K562 (cell line): Measurements from ENCODE around the gene PDE2A.

ENCODE experiments used
- BCOR ChIP-seq: fragments of 450-650 bp; IDR thresholded peaks from 2 replicates; pipeline ENCODE4 v1.6.1; 2016
- CREB3L1 ChIP-seq: fragments of 450-650 bp; IDR thresholded peaks from 2 replicates; pipeline ENCODE4 v1.6.1; 2014; ENCODE audit warnings: low read depth, mild to moderate bottlenecking, moderate library complexity, borderline replicate concordance
- CTCF ChIP-seq, 3 experiments: IDR thresholded peaks in 2 of 3; conservative IDR thresholded peaks in 1 of 3; 2 replicates each; pipeline ENCODE4 v1.5.1; 2011 to 2012; ENCODE audit warnings: low read length in 3 of 3, mild to moderate bottlenecking in 3 of 3, control low read depth in 2 of 3, improper control_type of control experiment in 1 of 3, inconsistent platforms in 1 of 3, low read depth in 1 of 3, mixed read lengths in 1 of 3, moderate library complexity in 1 of 3; ENCODE audit not compliant: insufficient read depth in 2 of 3
- ETV5 ChIP-seq: sonication (generic); formaldehyde crosslinking; IDR thresholded peaks from 2 replicates; pipeline ENCODE4 v1.4.0; 2020; ENCODE audit warnings: low read depth, mild to moderate bottlenecking, missing genetic modification reagents
- HDAC6 ChIP-seq: IDR thresholded peaks from 2 replicates; pipeline ENCODE4 v1.6.1; 2012; ENCODE audit warnings: low read depth, mild to moderate bottlenecking, control low read depth, inconsistent platforms, low read length, moderate library complexity
- MAFK ChIP-seq: IDR thresholded peaks from 2 replicates; pipeline ENCODE4 v1.6.1; 2011; ENCODE audit warnings: low read length, improper control_type of control experiment
- RBBP5 ChIP-seq: fragments of 200-600 bp; sonication (generic); IDR thresholded peaks from 2 replicates; pipeline ENCODE4 v1.6.1; 2012; ENCODE audit warnings: borderline replicate concordance, mild to moderate bottlenecking, low read length, control low read depth, inconsistent platforms; ENCODE audit not compliant: insufficient read depth, poor library complexity, severe bottlenecking
- SIN3A ChIP-seq, 2 experiments: fragments of 150-350 bp in 1 of 2; IDR thresholded peaks; 2 replicates each; pipeline ENCODE4 v1.6.1; 2011 to 2016; ENCODE audit warnings: borderline replicate concordance in 2 of 2, low read depth in 2 of 2, low read length in 2 of 2, mild to moderate bottlenecking in 2 of 2, moderate library complexity in 2 of 2; ENCODE audit not compliant: control insufficient read depth in 1 of 2
- ZFP30 ChIP-seq: fragments of 250-450 bp; sonication (Bioruptor Pico); IDR thresholded peaks from 2 replicates; pipeline ENCODE4 v1.8.0; 2022; ENCODE audit warnings: moderate library complexity, mild to moderate bottlenecking, inconsistent platforms, borderline replicate concordance

- TF ChIP-seq SIN3A (IDR thresholded peaks at IDR 0.05; ENCODE audit: borderline replicate concordance in 2 of 2, control insufficient read depth in 1 of 2, low read depth in 2 of 2, low read length in 2 of 2): no peak
- TF ChIP-seq CREB3L1: no peak
- peak; percentile 67; the same call in 1 of the 2 replicates for TF ChIP-seq BCOR
- no peak for TF ChIP-seq RBBP5
- no peak for TF ChIP-seq CTCF (IDR thresholded peaks at IDR 0.05 in 2 of 3, conservative IDR thresholded peaks at IDR 0.05 in 1 of 3; ENCODE audit: insufficient read depth in 2 of 3, low read depth in 1 of 3, low read length in 3 of 3)
- no peak for TF ChIP-seq MAFK
- TF ChIP-seq ETV5 (CRISPR knock-in tag): no peak
- no peak for TF ChIP-seq ZFP30
- no peak for TF ChIP-seq HDAC6
Observed at GRCh38 chr11:72655896-72656464, 18.2 kb downstream of the PDE2A start.
